ENCODE measurements around the gene XYLT1. TPM values are rescaled to one million over a fixed set of nuclear protein-coding genes. Genes with fewer than 3 reads are reported as not detected.

XYLT1 gene
- total RNA-seq, 6 experiments from 2014 or later = 0.48 to 2.0 (median 0.59) TPM

- no peak for TF ChIP-seq POLR2A (IDR thresholded peaks at IDR 0.05)
- TF ChIP-seq, protein P1, sequence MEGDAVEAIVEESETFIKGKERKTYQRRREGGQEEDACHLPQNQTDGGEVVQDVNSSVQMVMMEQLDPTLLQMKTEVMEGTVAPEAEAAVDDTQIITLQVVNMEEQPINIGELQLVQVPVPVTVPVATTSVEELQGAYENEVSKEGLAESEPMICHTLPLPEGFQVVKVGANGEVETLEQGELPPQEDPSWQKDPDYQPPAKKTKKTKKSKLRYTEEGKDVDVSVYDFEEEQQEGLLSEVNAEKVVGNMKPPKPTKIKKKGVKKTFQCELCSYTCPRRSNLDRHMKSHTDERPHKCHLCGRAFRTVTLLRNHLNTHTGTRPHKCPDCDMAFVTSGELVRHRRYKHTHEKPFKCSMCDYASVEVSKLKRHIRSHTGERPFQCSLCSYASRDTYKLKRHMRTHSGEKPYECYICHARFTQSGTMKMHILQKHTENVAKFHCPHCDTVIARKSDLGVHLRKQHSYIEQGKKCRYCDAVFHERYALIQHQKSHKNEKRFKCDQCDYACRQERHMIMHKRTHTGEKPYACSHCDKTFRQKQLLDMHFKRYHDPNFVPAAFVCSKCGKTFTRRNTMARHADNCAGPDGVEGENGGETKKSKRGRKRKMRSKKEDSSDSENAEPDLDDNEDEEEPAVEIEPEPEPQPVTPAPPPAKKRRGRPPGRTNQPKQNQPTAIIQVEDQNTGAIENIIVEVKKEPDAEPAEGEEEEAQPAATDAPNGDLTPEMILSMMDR (IDR thresholded peaks at IDR 0.05) = no peak
- ATAC-seq (no peak), DNase-seq (no peak)
- no peaks in the 10 kb centered on the region for H3K4me1 ChIP-seq
- no peak overlapping the region for H3K27ac ChIP-seq
- intact Hi-C loops (cut with DNase I) = no loop called here
- no peaks in the 10 kb centered on the region for H3K36me3 ChIP-seq
- 69% methylated on average over 9 of the region's 9 CpGs for WGBS (ENCODE audit: insufficient coverage, low coverage, low lambda C conversion rate, missing lambda C conversion rate)
- no peak overlapping the region for H3K4me3 ChIP-seq
- no peaks in the 10 kb centered on the region for H3K9me3 ChIP-seq
- H3K27me3 ChIP-seq = no peaks in the 10 kb centered on the region
These were observed 141.8 kb downstream of the XYLT1 start for GRCh38 chr16:17328932-17329331.

DNA sequence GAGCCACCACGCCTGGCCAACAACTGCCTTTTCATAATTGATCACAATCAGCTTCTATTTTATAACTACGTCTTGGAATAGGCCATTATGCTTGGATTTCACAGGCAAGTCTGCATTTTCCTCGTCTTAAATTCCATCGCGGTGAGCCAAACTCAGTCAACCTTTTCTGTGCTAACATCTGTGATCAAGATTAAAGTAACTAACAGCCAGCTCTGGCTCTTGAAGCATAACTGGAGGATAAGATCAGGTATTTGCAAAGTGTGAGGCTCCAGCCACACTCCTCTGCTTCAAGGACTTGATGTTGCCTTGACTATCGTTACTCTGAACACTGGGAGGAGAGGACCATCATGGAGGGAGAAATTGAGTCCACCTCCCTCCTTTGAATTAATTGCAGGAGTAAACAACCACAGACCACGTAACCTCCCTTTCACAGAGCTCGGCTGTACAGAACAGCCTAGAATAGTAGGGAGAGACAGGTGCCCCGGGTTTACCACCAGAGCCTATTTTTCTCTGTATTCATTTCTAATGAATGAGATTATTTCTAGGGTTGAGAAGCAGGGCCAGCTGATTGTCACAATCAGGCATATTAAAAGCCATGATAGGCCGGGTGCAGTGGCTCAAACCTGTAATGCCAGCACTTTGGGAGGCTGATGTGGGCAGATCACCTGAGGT, 143.0 kb downstream of the XYLT1 start:
- no peaks in the 10 kb centered on the region for H3K4me1 ChIP-seq
- TF ChIP-seq POLR2A (IDR thresholded peaks at IDR 0.05) = no peak
- TF ChIP-seq, protein P1 (IDR thresholded peaks at IDR 0.05) = no peak
- ATAC-seq (no peak), DNase-seq (no peak)
- H3K27me3 ChIP-seq = no peaks in the 10 kb centered on the region
- no peaks in the 10 kb centered on the region for H3K36me3 ChIP-seq
- no peak overlapping the region for H3K4me3 ChIP-seq
- no peak overlapping the region for H3K27ac ChIP-seq
- 77% methylated on average over 10 of the region's 10 CpGs for WGBS (ENCODE audit: insufficient coverage, low coverage, low lambda C conversion rate, missing lambda C conversion rate)
- intact Hi-C loops (cut with DNase I) = no loop called here
- no peaks in the 10 kb centered on the region for H3K9me3 ChIP-seq

DNA sequence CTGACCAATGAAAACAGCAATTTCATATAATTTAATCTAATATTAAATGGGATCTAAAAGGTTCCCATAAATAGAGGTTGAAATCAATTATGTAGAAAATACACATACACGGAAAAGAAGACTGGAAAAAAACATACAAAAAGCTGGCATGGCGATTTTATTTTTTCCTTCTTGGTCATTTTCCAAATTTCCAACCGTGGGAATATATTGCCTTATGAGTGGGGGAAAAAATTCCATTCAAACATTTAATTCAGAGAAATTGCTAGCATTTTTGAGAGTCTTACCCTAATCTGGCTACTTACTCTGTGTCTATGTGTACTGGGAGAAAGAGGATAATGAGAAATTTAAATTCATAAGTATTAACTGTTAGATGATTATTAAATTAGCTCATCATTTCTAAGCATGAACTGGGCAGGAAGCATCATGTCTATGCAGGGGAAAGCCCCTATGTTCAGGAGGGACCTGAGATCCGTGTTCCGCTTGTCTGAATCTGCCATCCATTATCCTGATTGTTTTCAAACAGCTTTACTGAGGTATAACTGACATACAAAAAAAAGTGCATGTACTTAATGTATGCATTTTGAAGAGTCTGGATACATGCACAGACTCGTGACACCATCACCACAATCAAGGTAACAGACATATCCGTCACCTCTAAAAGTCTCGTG, 145.2 kb downstream of the XYLT1 start:
- Histone ChIP-seq H3K27ac (no peak overlapping the region), H3K4me1 (no peaks in the 10 kb centered on the region), H3K9me3 (no peaks in the 10 kb centered on the region), H3K27me3 (no peaks in the 10 kb centered on the region), H3K36me3 (no peaks in the 10 kb centered on the region), H3K4me3 (no peak overlapping the region)
- 57% methylated on average over 8 of the region's 8 CpGs for WGBS (ENCODE audit: insufficient coverage, low coverage, low lambda C conversion rate, missing lambda C conversion rate)
- DNase-seq (no peak), ATAC-seq (no peak)
- intact Hi-C loops (cut with DNase I) = no loop called here
- TF ChIP-seq, protein P1 (IDR thresholded peaks at IDR 0.05) = no peak
- TF ChIP-seq POLR2A (IDR thresholded peaks at IDR 0.05) = no peak

GRCh38 chr16:17324451-17324850, 146.3 kb downstream of the XYLT1 start:
- TF ChIP-seq, protein P1 (IDR thresholded peaks at IDR 0.05) = no peak
- no peak for TF ChIP-seq POLR2A (IDR thresholded peaks at IDR 0.05)
- H3K4me3 ChIP-seq = no peak overlapping the region
- DNase-seq (no peak), ATAC-seq (no peak)
- no peaks in the 10 kb centered on the region for H3K36me3 ChIP-seq
- 80% methylated on average over 10 of the region's 10 CpGs for WGBS (ENCODE audit: insufficient coverage, low coverage, low lambda C conversion rate, missing lambda C conversion rate)
- intact Hi-C loops (cut with DNase I) = no loop called here
- no peaks in the 10 kb centered on the region for H3K27me3 ChIP-seq
- no peak overlapping the region for H3K27ac ChIP-seq
- no peaks in the 10 kb centered on the region for H3K4me1 ChIP-seq
- no peaks in the 10 kb centered on the region for H3K9me3 ChIP-seq
